ES-I3 (cell line): ENCODE results near the gene UBXN1.
"Not testable (repeated sequence)": the region's sequence is repeated elsewhere in the genome, so short reads cannot be mapped to it uniquely, and the experiment has no call there.

Source experiments
- H3K36me3 ChIP-seq: 2 replicates; pipeline ENCODE4 v1.6.1; 2013; ENCODE audit warnings: mild to moderate bottlenecking, low read length, control low read depth, moderate library complexity; ENCODE audit not compliant: insufficient read depth
- H3K4me1 ChIP-seq: 2 replicates; pipeline ENCODE4 v1.6.1; 2013; ENCODE audit warnings: mild to moderate bottlenecking, control low read depth, low read length; ENCODE audit not compliant: insufficient read depth
- H3K9ac ChIP-seq: 2 replicates; pipeline ENCODE4 v1.6.1; 2013; ENCODE audit warnings: low read depth, mild to moderate bottlenecking, low read length, moderate library complexity
- H3K9me3 ChIP-seq: 2 replicates; pipeline ENCODE4 v1.6.1; 2013; ENCODE audit warnings: mild to moderate bottlenecking, low read length, moderate library complexity; ENCODE audit not compliant: control insufficient read depth, insufficient read depth

UBXN1 gene

DNA sequence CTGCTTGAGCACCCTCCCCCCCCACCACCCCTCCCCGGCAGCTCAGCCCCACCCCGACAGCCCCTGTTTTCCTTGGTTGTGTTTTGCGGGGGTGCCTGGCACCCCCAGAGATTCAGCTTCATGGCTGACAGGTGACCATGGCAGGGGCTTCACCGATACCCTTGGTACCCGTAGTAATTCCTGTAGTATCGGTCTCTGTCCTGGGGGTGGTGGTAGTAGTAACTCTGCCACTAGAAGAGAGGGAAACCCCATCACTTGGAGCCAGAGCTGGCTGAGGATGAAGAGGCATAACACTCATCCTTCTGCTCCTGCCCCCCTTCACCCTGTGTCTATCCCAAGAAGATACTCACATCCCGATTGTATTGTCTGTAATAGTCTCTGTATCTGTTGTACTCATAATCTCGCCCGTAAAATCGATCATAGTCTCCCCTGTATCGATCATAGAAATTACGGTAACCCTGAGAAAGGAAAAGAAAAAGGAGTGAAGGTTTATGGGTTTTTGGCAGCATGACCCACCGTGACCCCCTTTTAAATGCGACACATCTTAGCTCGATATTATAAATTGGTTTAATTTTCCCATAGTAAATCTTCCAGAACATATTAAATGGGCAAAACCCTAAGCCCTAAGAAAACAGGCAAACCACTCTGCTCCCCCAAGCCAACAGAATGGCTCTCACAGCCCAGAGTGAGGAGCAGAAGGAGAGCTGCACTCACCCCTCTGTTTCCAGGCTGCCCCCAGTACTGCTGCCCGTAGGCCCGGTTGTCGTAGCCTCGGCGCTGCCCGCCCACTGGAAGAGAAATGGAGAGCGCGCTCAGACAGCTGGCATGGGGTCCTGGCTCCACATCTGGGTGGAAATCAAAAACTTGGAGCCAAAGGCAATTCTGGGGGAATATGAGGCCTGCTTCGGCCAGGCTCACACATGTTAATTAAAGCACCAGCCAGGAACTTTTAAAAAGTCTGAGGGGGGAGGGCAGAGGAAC, 36.6 kb upstream of the UBXN1 start:
- no peaks in the 10 kb centered on the region for H3K4me1 ChIP-seq
- H3K9ac ChIP-seq: no peak overlapping the region
- peaks cover 34% of the 10 kb centered on the region for H3K36me3 ChIP-seq
- H3K9me3 ChIP-seq: no peaks in the 10 kb centered on the region

DNA sequence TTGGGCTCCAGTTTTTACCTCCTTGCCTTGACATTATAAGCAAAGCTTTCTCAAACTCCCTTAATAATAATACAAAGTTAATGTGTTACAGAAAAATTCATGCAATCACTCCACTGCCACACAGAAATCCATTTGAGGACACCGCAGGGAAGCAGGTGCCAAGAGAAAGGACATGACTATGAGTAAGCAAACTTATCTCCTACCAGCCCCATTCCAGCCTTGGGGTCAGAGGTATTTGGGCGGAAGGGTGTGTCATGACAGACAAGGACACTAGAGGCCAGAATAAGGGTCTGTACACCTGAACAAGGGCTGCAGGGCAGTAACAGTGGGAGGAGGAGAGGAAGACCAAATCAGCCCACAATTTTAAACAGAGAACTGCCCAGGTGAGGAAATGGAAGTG, 34.5 kb upstream of the UBXN1 start:
- no peaks in the 10 kb centered on the region for H3K4me1 ChIP-seq
- no peak overlapping the region for H3K9ac ChIP-seq
- H3K9me3 ChIP-seq: no peaks in the 10 kb centered on the region
- peaks cover 23% of the 10 kb centered on the region for H3K36me3 ChIP-seq

DNA sequence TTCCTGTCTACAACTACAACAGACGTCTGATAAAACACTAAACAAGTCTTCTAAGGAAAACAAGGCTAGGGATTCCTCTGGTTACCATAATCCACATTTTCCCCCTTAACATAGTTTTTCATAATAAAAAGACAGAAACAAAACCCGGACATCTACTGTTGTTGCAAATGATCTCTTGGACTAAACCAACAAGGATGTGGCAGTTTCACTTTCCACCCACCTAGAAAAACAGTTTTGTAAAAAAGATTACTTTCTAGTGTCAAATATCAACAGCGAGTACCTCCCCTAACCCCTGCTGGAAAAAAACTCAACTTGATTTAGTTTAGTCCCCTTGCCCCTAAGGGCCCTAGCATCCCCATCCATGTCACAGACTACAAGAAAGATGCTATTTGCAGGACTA, 34.0 kb upstream of the UBXN1 start:
- H3K9me3 ChIP-seq: no peaks in the 10 kb centered on the region
- no peaks in the 10 kb centered on the region for H3K4me1 ChIP-seq
- H3K9ac ChIP-seq: no peak overlapping the region
- peaks cover 23% of the 10 kb centered on the region for H3K36me3 ChIP-seq

DNA sequence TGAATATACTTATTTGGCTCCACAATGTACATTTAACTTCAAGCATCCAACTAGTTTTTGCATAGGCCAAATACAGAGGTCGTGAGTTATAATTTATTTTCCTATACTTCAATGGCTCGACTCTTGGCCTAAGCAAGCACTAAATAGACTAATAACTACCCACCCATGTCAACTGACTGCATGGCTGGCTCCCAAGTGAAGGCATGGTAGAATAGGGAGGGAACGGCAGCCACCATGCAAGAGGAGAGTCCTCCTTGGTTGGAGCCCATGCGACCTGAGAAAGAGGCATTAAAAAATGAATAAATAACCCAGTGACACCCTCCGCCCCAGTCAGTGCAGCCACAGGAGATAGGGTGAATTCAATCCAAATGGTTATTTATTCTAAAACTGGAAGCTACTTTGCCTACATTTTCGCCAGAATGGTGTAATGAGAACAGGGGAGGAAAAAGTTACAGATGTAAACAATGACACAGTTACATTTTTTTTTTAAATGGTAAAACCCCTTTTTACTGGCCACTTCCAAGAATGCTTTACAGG, 33.5 kb upstream of the UBXN1 start:
- H3K36me3 ChIP-seq: peaks cover 23% of the 10 kb centered on the region
- H3K4me1 ChIP-seq: no peaks in the 10 kb centered on the region
- H3K9me3 ChIP-seq: no peaks in the 10 kb centered on the region
- H3K9ac ChIP-seq: no peak overlapping the region

DNA sequence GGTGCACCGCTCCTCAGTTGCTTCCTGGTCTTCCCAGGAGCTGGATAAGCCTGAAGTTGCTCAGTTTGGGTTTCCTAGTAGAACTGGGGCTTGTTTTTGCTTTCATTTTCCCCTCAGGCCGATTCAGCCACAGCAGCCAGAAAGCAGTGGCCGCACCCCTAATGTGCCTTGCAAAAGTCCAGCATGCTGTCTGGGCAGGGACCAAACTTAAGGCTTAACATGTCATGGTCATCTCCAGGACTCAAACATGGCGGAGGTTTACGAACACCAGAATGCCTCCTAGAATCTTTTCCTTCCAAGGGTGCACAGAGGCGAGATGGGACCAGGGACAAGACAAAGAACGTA, 31.1 kb upstream of the UBXN1 start:
- Histone ChIP-seq H3K9ac (peak overlapping the region; percentile 89), H3K9me3 (no peaks in the 10 kb centered on the region), H3K36me3 (peaks cover 3% of the 10 kb centered on the region), H3K4me1 (no peaks in the 10 kb centered on the region)

DNA sequence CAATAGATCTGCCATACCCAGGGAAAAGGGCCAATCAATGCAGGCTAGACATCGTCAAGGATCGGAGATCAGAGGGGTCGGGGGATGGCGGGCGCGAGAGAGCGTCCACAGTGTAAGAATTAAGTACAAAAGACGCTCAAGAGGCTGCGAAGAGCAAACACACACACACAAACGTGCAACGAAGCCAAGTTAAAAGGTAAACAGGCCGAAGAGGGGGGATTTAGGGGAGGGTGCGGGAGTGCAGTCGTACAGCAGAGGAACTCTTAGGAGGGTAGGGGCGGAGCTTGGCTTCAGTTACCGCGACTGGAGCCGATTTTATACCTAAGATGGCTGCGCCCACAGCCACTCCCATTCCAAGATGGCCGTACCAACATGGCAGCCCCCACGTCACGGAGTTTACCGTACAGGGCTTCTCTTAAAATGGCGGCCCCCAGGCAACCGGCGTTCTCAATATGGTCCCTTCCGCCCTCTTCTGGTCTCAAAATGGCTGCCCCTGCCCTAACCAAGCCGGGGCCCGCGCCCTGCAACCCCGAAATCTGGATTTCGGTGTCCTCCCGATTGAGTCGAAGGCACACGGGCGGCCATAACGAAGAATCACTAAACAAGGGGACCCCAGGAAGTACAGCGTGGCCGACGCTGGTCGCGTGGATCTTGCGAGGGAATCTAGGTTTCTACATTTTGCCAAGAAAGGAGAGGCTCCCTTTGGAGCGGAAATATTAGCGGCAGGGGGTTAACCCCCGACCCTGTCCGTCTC, 30.6 kb upstream of the UBXN1 start:
- no peaks in the 10 kb centered on the region for H3K9me3 ChIP-seq
- peak overlapping the region; percentile 89 for H3K9ac ChIP-seq
- no peaks in the 10 kb centered on the region; the same call in 1 of the 2 replicates for H3K36me3 ChIP-seq
- H3K4me1 ChIP-seq: no peaks in the 10 kb centered on the region

DNA sequence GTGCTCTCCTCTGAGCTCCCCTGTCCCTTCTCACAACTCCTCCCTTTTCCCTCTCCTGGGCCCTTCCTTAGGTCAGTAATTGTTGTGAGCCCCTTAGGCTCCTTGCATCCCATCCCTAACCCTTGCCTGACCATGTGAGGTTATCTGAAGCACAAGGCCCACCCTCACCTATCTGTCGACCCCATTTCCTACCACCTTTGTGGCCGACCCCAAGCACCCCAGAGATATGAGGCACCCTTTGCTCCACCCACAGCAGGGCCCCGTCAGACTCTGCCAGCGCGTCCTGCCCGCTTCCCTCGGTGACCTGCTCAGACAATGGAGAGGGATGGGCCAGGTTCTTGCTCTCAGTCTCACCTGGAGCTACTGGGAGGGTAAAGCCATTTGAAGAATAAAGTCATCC, 29.9 kb upstream of the UBXN1 start:
- peak overlapping the region; percentile 89 for H3K9ac ChIP-seq
- no peaks in the 10 kb centered on the region for H3K36me3 ChIP-seq
- H3K9me3 ChIP-seq: no peaks in the 10 kb centered on the region
- no peaks in the 10 kb centered on the region for H3K4me1 ChIP-seq

DNA sequence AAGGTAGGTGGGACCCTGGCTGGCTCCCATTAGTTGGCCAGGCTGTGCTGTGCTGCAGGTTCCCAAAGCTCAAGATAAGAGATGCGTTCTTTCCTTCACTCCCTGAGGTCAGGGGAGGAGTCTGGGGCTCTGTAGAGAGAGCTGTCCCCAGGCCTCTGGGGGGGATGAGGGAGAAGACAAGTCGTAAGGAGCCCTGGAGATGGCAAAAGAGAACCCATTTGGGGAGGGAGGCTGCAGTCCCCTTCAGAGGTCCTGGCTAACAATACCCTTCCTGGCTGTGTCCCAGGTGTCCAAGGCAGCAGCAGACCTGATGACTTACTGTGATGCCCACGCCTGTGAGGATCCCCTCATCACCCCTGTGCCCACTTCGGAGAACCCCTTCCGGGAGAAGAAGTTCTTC, 29.5 kb upstream of the UBXN1 start:
- H3K36me3 ChIP-seq: no peaks in the 10 kb centered on the region
- H3K4me1 ChIP-seq: no peaks in the 10 kb centered on the region
- peak overlapping the region; percentile 89; the same call in 1 of the 2 replicates for H3K9ac ChIP-seq
- H3K9me3 ChIP-seq: no peaks in the 10 kb centered on the region

DNA sequence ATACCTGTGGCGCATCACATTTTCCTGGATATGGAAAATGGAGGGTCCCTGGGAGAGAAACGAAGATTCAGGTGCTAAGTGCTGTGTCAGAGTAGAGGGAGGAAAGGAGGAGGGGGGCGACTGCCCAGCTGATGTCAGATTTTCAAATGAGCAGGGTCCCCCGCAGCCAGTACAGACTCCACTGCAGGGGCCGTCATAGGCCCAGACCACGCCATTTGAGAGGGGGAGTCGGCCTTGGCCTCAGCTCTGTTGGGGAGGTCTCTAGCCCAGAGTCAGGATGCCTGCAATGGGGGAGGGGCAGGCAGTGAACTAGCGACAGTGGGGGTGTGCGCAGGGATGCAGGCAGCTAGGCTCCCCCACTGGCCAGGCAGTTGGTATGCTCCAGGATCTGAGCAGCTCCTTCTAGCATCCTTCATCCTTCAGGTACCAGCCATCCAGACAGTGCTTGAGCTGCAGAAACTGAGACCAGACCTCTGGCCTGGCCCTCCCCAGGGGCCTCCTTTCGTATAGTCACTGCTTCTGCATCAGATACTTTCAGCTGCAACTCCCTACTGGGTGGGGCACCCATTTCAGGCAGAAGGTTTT, 28.5 kb upstream of the UBXN1 start, which contains the start of the genes BSCL2 and GNG3:
Gene BSCL2, minus strand, starts transcription at position 148 of the 585 bp plus-strand sequence. CDS start 229 bp downstream, outside the sequence.
Gene GNG3, plus strand, starts transcription at position 400 of the 585 bp plus-strand sequence. CDS start 620 bp downstream, outside the sequence.
- H3K4me1 ChIP-seq: no peaks in the 10 kb centered on the region

DNA sequence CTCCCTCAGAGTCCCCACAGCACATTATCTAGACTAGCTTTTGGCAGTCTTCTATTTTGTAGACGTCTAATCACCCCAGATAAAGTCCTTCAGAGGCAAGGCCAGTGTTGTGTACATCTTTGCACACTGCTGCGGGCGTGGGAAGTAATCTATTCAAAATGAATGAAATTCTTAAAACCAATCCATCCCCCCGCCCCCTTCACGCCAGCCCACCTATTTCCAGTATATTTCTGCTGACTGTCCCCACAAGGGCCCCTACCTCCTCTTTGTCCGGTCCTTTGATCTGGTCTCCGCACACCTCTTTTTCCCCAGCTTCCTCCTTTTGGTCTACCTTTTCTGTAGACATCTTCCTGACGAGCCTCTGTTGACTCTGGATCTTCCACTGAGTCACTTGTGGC, 28.0 kb upstream of the UBXN1 start:
- Histone ChIP-seq H3K36me3 (no peaks in the 10 kb centered on the region), H3K9ac (peak overlapping the region; percentile 70), H3K4me1 (no peaks in the 10 kb centered on the region), H3K9me3 (no peaks in the 10 kb centered on the region)

More for the DNA sequence above, 28.5 kb upstream of the UBXN1 start, which contains the start of the genes BSCL2 and GNG3:
- H3K9ac ChIP-seq: peak within 1 kb of the TSS; percentile 70
- no peaks in the 10 kb centered on the region for H3K36me3 ChIP-seq
- H3K9me3 ChIP-seq: no peaks in the 10 kb centered on the region

DNA sequence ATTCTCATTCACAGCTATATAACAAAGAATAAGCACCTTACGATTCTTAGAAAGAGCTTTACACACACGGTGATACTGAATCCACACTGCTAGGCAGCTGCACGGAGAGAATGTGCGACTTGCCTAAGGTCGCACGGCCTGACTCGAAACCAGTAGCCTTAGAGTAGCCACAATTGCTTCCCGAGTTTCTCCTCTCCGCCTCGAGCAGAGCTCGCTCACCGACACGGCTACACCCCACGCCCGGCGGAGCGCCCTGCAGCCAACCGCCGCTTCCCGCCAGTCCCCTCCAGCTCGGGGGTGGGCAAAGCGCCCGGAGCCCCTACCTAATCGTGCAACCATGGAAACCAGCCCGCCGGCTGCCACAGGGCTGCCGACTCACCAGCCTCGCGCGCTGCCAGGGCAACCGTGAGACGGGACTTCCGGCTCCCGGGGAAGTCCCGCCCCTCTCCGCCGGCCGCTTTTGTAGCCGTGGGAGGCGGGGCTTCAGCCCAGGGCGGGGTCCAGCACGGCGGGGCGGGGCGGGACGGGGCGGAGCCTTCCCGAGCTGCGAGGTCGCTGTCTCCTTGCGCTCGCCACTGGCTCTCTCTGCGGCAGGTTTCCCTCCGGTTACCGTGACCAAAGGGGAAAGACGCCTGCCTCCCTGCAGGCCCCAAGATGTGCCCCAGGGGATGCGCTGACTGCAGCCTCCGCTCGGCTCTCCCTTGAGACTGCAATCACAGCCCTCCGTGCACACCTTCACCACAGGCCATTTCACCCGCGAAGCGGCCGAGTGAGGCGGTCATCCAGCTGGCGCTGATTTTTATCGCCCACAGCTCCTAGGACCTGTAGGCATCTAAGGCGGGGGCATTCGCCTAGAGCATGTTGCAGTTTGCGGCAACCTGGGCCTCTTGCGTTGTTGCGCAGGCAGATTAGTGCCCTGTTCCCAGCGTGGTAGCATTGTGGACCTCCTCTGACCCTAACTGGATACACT, 27.3 kb upstream of the UBXN1 start:
- no peaks in the 10 kb centered on the region for H3K36me3 ChIP-seq
- H3K9ac ChIP-seq: peak overlapping the region; percentile 74
- no peaks in the 10 kb centered on the region for H3K9me3 ChIP-seq
- no peaks in the 10 kb centered on the region for H3K4me1 ChIP-seq

DNA sequence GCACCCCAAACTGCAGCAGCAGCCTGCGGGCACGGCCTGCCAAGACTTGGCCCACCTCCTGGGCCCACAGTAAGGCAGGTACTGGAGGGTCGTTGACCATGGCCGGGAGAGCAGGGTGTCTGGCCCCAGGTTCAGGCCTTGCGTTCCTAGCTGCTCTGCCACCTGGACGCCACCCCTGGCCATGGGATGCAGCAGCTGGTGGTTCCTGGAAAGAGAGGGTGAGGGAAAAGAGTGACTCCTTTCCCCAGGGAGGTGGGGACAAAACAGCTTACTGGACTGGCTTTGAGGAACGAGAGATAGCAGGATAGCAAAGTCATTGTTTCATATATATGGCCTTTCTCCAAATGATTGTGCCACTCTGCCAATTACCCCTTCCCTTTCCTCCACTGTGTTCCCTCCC, 26.5 kb upstream of the UBXN1 start:
- no peaks in the 10 kb centered on the region for H3K36me3 ChIP-seq
- no peaks in the 10 kb centered on the region for H3K4me1 ChIP-seq
- H3K9ac ChIP-seq: peak overlapping the region; percentile 74; the same call in 1 of the 2 replicates
- no peaks in the 10 kb centered on the region for H3K9me3 ChIP-seq

DNA sequence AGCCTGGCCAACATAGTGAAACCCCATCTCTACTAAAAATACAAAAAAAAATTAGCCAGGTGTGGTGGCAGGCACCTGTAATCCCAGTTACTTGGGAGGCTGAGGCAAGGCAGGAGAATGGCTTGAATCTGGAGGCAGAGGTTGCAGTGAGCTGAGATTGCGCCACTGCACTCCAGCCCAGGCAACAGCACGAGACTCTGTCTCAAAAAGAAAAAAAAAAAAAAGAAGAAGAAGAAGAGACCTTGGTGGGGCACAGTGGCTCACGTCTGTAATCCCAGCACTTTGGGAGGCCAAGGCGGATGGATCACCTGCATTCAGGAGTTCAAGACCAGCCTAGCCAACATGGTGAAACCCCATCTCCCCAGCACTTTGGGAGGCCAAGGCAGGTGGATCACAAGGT, 25.0 kb upstream of the UBXN1 start:
- H3K9ac ChIP-seq, H3K36me3 ChIP-seq, H3K9me3 ChIP-seq, H3K4me1 ChIP-seq: not testable (repeated sequence)
